ENCODE data around the gene WHRN. TPM values are rescaled to one million over a fixed set of nuclear protein-coding genes. Genes with fewer than 3 reads are reported as not detected.

WHRN gene
- total RNA-seq = 1 to 10 TPM; 3.3 to 4.2 TPM
- polyA plus RNA-seq = under 1 TPM; 0.17 to 0.56 (median 0.43) TPM
- 3.9 to 11.6 (median 8.1) reads per million in 6 experiments for total RNA-seq

- Mint-ChIP-seq H3K36me3 (no peaks in the 10 kb centered on the region), H3K27me3 (peaks cover 8 to 33% (median 21%) of the 10 kb centered on the region in 5 donors), H3K27ac (peak within 1 kb of the TSS; percentile 37 to 96 (median 90)), H3K9me3 (no peaks in the 10 kb centered on the region), H3K4me1 (peaks cover 2 to 26% (median 17%) of the 10 kb centered on the region in 4 donors), H3K4me3 (peak within 1 kb of the TSS; percentile 79 to 91 (median 87))
- ATAC-seq = peak; percentile 83 to 88
- peak; percentile 83 to 97 (median 92) for DNase-seq
- POLR2A ChIA-PET = interaction anchor here (0.6 to 2.1 kb wide), 9 partner anchors 12 to 138 kb away, joined by 3 to 10 read pairs (median 3); partner anchors contain the start of gene ATP6V1G1
These were observed at the start of gene WHRN for GRCh38 chr9:114505187-114506081. WHRN (minus strand) TSS chr9:114505473; CDS start chr9:114504801, 672 bp downstream.

DNA sequence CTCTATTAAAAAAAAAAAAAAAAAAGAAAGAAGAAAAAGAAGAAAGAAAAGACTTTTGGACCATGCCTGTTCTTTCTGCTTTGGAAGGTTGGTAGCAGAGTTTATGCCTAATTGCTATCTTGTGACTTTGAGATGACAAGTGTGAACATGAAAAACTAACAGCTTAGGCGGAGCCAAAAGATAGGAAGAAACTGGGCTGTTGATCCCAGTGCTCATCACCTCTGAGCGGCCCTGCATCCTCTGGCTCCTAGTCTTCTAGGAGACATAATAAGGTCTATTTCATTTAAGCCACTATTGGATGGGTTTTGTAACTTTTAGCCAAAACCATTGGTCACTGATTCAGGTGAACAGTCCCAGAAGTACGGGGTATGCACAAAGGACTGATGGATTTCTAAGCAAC is 47.9 kb upstream of the WHRN start:
- peaks cover 0 to 5% (median 1%) of the 10 kb centered on the region in 9 donors for H3K9me3 Mint-ChIP-seq
- H3K4me1 Mint-ChIP-seq = peaks cover 0 to 7% (median 0%) of the 10 kb centered on the region in 4 donors
- peaks cover 0 to 5% (median 0%) of the 10 kb centered on the region in 3 donors for H3K36me3 Mint-ChIP-seq
- DNase-seq (no peak), ATAC-seq (no peak)
- peaks cover 0 to 8% (median 3%) of the 10 kb centered on the region in 5 donors for H3K27me3 Mint-ChIP-seq
- no peak overlapping the region for H3K27ac Mint-ChIP-seq
- POLR2A ChIA-PET = no interaction called here
- H3K4me3 Mint-ChIP-seq = no peak overlapping the region

- peaks cover 0 to 5% (median 1%) of the 10 kb centered on the region in 9 donors for H3K9me3 Mint-ChIP-seq
These were observed 47.4 kb upstream of the WHRN start for GRCh38 chr9:114552706-114553105.

GRCh38 chr9:114551750-114552685 is 46.7 kb upstream of the WHRN start:
- DNase-seq = no peak
- no peak overlapping the region for H3K27ac Mint-ChIP-seq
- H3K36me3 Mint-ChIP-seq = peaks cover 0 to 5% (median 0%) of the 10 kb centered on the region in 3 donors
- POLR2A ChIA-PET = no interaction called here
- H3K4me1 Mint-ChIP-seq = peaks cover 0 to 6% (median 0%) of the 10 kb centered on the region in 4 donors
- H3K9me3 Mint-ChIP-seq = peaks cover 0 to 5% (median 1%) of the 10 kb centered on the region in 9 donors
- peaks cover 0 to 9% (median 3%) of the 10 kb centered on the region in 5 donors for H3K27me3 Mint-ChIP-seq
- ATAC-seq = no peak
- no peak overlapping the region for H3K4me3 Mint-ChIP-seq

More at GRCh38 chr9:114552706-114553105, 47.4 kb upstream of the WHRN start:
- Mint-ChIP-seq H3K27me3 (peaks cover 0 to 9% (median 3%) of the 10 kb centered on the region in 5 donors), H3K36me3 (peaks cover 0 to 5% (median 0%) of the 10 kb centered on the region in 3 donors), H3K27ac (no peak overlapping the region), H3K4me3 (no peak overlapping the region), H3K4me1 (peaks cover 0 to 6% (median 0%) of the 10 kb centered on the region in 4 donors)
- ATAC-seq (no peak), DNase-seq (no peak)
- POLR2A ChIA-PET = no interaction called here

DNA sequence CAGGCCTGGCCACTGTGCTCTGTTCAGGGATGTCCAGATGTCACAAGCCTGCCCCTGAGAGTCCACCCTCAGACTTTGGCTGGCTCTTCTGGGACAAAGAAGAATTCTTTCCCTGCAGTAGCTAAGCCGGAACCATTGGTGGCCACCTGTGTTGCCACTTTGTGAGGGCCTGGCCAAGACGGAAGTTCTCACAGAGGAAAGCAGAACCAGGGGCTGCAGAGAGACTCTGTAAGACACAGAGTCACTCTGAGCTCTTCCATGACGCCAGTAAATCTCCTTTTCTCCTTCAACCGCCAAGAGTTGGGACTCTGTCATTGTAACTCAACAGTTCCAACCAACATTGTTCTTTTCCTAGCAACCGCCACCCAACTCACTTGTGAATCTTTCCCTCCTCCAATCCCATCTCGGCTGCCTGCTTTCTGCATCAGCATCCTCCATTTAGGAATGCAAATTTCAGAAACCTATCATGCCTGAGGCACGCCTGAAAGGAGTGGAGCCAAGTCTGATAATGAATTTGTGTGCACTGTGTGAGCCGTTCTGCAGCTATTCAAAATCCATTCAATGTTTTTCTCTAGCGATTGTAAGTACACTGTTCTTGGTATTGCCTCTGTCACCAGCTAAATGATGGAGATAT is 44.5 kb upstream of the WHRN start:
- no peak for DNase-seq
- Mint-ChIP-seq H3K4me1 (peaks cover 0 to 3% (median 0%) of the 10 kb centered on the region in 4 donors), H3K27me3 (peaks cover 0 to 9% (median 5%) of the 10 kb centered on the region in 5 donors), H3K9me3 (no peaks in the 10 kb centered on the region), H3K4me3 (no peak overlapping the region), H3K36me3 (no peaks in the 10 kb centered on the region), H3K27ac (no peak overlapping the region)
- no peak for ATAC-seq
- POLR2A ChIA-PET = no interaction called here

DNA sequence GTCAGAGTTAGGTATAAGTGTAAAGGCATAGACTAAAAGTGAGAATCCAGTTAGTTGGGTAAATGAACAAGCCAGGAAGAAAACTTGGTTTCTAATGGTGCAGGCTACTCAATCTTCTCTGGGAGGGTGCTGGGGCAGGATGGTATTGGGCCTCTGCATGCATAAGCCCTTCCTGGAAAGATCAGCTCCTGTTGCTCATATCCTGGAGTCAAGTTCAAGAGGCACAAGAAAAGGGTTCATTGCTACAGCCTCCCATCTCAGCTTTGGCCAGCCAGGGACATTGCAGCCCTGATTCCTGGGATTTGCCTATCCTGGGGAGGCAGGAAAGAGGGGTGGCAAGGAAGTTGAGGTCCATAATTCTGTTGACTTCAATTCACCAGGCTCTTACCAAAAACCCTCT is 41.6 kb upstream of the WHRN start:
- Mint-ChIP-seq H3K4me3 (no peak overlapping the region), H3K27ac (no peak overlapping the region)

DNA sequence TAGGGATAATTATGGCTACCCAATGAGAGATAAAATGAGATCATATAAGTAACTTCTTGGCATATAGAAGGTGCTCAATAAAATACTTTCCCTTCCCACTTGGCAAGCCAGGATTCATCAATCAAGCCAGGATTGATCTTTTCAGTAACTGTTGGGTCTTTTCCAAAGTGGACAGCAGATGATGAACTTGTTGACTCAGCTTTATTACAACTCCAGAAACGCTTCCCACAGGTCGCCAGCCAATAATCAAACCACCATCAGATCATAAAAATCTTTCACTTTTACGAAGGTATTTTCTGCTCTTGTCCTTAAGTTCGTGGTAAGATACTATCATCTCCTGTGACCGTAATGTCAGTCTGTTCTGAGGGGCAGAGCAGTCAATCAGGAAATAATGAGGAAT is 39.8 kb upstream of the WHRN start:
- H3K4me3 Mint-ChIP-seq = no peak overlapping the region
- H3K36me3 Mint-ChIP-seq = no peaks in the 10 kb centered on the region
- no peak for DNase-seq
- no peak overlapping the region for H3K27ac Mint-ChIP-seq
- peaks cover 0 to 3% (median 0%) of the 10 kb centered on the region in 4 donors for H3K4me1 Mint-ChIP-seq
- ATAC-seq = no peak
- peaks cover 0 to 9% (median 5%) of the 10 kb centered on the region in 5 donors for H3K27me3 Mint-ChIP-seq
- POLR2A ChIA-PET = no interaction called here
- no peaks in the 10 kb centered on the region for H3K9me3 Mint-ChIP-seq

More for the DNA sequence above, 41.6 kb upstream of the WHRN start:
- no peak for ATAC-seq
- H3K4me1 Mint-ChIP-seq = peaks cover 0 to 3% (median 0%) of the 10 kb centered on the region in 4 donors
- H3K36me3 Mint-ChIP-seq = no peaks in the 10 kb centered on the region
- H3K27me3 Mint-ChIP-seq = peaks cover 0 to 9% (median 5%) of the 10 kb centered on the region in 5 donors
- POLR2A ChIA-PET = no interaction called here
- no peak for DNase-seq
- H3K9me3 Mint-ChIP-seq = no peaks in the 10 kb centered on the region

- ATAC-seq (no peak), DNase-seq (no peak)
- Mint-ChIP-seq H3K27ac (peak overlapping the region in 1 of 10 donors; percentile 2), H3K36me3 (no peaks in the 10 kb centered on the region), H3K4me3 (no peak overlapping the region), H3K4me1 (peaks cover 2 to 8% (median 6%) of the 10 kb centered on the region in 4 donors), H3K9me3 (no peaks in the 10 kb centered on the region), H3K27me3 (peaks cover 0 to 2% (median 0%) of the 10 kb centered on the region in 5 donors)
- POLR2A ChIA-PET = interaction anchor here (0.6 to 2.3 kb wide), 2 partner anchors 48 to 384 kb away, joined by 3 to 5 read pairs; partner anchors contain the start of gene ATP6V1G1
These were observed 34.6 kb upstream of the WHRN start for GRCh38 chr9:114539701-114540380.

- POLR2A ChIA-PET = interaction anchor here (0.6 to 2.3 kb wide), 3 partner anchors 49 to 115 kb away, joined by 3 to 5 read pairs (median 4); partner anchors contain the start of gene ATP6V1G1
- H3K36me3 Mint-ChIP-seq = no peaks in the 10 kb centered on the region
- ATAC-seq (peak; percentile 88 to 92), DNase-seq (peak in 6 of 10 donors; percentile 6 to 32 (median 21))
- peaks cover 2 to 8% (median 6%) of the 10 kb centered on the region in 4 donors for H3K4me1 Mint-ChIP-seq
- peaks cover 0 to 2% (median 0%) of the 10 kb centered on the region in 5 donors for H3K27me3 Mint-ChIP-seq
- no peak overlapping the region for H3K4me3 Mint-ChIP-seq
- peaks cover 0 to 2% (median 0%) of the 10 kb centered on the region in 9 donors for H3K9me3 Mint-ChIP-seq
- H3K27ac Mint-ChIP-seq = peak overlapping the region in 4 of 10 donors; percentile 4 to 39 (median 7)
These were observed 33.0 kb upstream of the WHRN start for GRCh38 chr9:114538241-114538640.

DNA sequence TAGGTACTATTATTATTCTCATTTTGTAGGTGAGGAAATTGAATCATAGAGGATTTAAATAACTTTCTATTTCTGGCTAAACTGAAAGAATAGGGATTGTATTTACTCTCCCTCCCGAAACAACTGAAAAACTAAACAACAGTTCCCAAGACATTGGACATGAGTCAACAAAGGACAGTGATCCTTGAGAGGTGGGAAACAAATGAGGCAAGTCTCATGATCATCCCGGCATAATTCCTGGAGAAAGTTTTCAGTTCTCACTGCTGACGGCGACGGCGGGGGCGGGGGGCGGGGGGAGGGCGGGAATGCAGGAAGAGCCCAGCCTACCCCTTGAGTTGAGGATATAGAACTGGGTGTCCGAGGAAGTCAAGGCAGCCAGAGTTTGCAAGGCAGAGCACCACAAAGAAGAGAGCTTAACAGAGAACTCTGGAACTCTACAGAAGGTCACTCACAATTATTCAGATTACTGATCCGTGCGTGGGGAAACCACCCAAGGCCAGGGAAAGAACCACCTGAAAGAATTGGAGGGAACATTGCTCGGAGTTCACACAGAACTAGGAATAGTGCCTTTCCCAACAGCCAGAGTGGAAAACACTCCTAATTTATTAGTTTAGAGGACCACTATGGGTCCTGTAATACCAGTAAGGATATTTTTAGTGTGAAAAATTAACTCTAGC is 27.4 kb upstream of the WHRN start:
- Mint-ChIP-seq H3K36me3 (no peaks in the 10 kb centered on the region), H3K27me3 (peaks cover 2 to 8% (median 6%) of the 10 kb centered on the region in 5 donors), H3K4me1 (peaks cover 0 to 5% (median 2%) of the 10 kb centered on the region in 4 donors), H3K9me3 (peaks cover 0 to 5% (median 0%) of the 10 kb centered on the region in 9 donors), H3K27ac (no peak overlapping the region), H3K4me3 (no peak overlapping the region)
- POLR2A ChIA-PET = no interaction called here
- DNase-seq = no peak
- ATAC-seq = no peak

GRCh38 chr9:114529285-114529684 is 24.0 kb upstream of the WHRN start:
- H3K27me3 Mint-ChIP-seq = peaks cover 6 to 16% (median 11%) of the 10 kb centered on the region in 5 donors
- no peaks in the 10 kb centered on the region for H3K36me3 Mint-ChIP-seq
- H3K9me3 Mint-ChIP-seq = peaks cover 0 to 5% (median 0%) of the 10 kb centered on the region in 9 donors
- H3K4me3 Mint-ChIP-seq = no peak overlapping the region
- ATAC-seq (no peak), DNase-seq (no peak)
- H3K4me1 Mint-ChIP-seq = no peaks in the 10 kb centered on the region
- H3K27ac Mint-ChIP-seq = peak overlapping the region in 1 of 10 donors; percentile 54
- POLR2A ChIA-PET = no interaction called here
